RWPE2 (cell line): ENCODE data around the gene FPR1.
"Not testable (repeated sequence)": the region's sequence is repeated elsewhere in the genome, so short reads cannot be mapped to it uniquely, and the experiment has no call there.

Source experiments
- ATAC-seq: fragments of 200-7000 bp; cut with Tn5 transposase; 3 replicates; pipeline ENCODE4 v1.9.1; 2021; ENCODE audit warnings: low read depth
- DNase-seq: peaks from one replicate; pipeline ENCODE4 v3.0.0-alpha.2; 2020; ENCODE audit warnings: low spot score
- H3K27ac ChIP-seq: fragments of 450-650 bp; 2 replicates; pipeline ENCODE4 v1.5.1; 2017; ENCODE audit warnings: mild to moderate bottlenecking; ENCODE audit not compliant: poor library complexity, severe bottlenecking
- H3K27me3 ChIP-seq: fragments of 250-450 bp; sonication (Bioruptor Pico); 2 replicates; pipeline ENCODE4 v1.5.1; 2021; ENCODE audit warnings: mild to moderate bottlenecking, moderate library complexity; ENCODE audit not compliant: insufficient read depth, poor library complexity, severe bottlenecking
- H3K36me3 ChIP-seq: fragments of 250-450 bp; sonication (Bioruptor Pico); 2 replicates; pipeline ENCODE4 v1.5.1; 2020; ENCODE audit warnings: low read depth, mild to moderate bottlenecking, moderate library complexity
- H3K4me1 ChIP-seq: fragments of 250-450 bp; sonication (Bioruptor Pico); 2 replicates; pipeline ENCODE4 v1.5.1; 2021; ENCODE audit warnings: mild to moderate bottlenecking, moderate library complexity; ENCODE audit not compliant: insufficient read depth, poor library complexity, severe bottlenecking
- H3K4me3 ChIP-seq: fragments of 250-450 bp; sonication (Bioruptor Pico); 2 replicates; pipeline ENCODE4 v1.5.1; 2021; ENCODE audit warnings: mild to moderate bottlenecking, moderate library complexity; ENCODE audit not compliant: severe bottlenecking
- H3K9me3 ChIP-seq: fragments of 250-450 bp; sonication (Bioruptor Pico); 2 replicates; pipeline ENCODE4 v1.5.1; 2021; ENCODE audit warnings: mild to moderate bottlenecking, moderate library complexity; ENCODE audit not compliant: severe bottlenecking
- TF ChIP-seq, protein P1 (sequence below): fragments of 450-650 bp; IDR thresholded peaks from one replicate; pipeline ENCODE4 v1.5.1; 2017; ENCODE audit warnings: mild to moderate bottlenecking, moderate library complexity; ENCODE audit not compliant: poor library complexity, severe bottlenecking

Gene FPR1

GRCh38 chr19:51779703-51780102 lies 28.0 kb upstream of the FPR1 start:
- no peak for DNase-seq
- Histone ChIP-seq H3K36me3 (no peaks in the 10 kb centered on the region), H3K9me3 (no peaks in the 10 kb centered on the region), H3K27ac (no peak overlapping the region), H3K4me1 (no peaks in the 10 kb centered on the region), H3K4me3 (no peak overlapping the region), H3K27me3 (peaks cover 12% of the 10 kb centered on the region)
- ATAC-seq: no peak
- TF ChIP-seq, protein P1, sequence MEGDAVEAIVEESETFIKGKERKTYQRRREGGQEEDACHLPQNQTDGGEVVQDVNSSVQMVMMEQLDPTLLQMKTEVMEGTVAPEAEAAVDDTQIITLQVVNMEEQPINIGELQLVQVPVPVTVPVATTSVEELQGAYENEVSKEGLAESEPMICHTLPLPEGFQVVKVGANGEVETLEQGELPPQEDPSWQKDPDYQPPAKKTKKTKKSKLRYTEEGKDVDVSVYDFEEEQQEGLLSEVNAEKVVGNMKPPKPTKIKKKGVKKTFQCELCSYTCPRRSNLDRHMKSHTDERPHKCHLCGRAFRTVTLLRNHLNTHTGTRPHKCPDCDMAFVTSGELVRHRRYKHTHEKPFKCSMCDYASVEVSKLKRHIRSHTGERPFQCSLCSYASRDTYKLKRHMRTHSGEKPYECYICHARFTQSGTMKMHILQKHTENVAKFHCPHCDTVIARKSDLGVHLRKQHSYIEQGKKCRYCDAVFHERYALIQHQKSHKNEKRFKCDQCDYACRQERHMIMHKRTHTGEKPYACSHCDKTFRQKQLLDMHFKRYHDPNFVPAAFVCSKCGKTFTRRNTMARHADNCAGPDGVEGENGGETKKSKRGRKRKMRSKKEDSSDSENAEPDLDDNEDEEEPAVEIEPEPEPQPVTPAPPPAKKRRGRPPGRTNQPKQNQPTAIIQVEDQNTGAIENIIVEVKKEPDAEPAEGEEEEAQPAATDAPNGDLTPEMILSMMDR: no peak

- H3K27ac ChIP-seq: no peak overlapping the region
- H3K4me3 ChIP-seq: no peak overlapping the region
- no peaks in the 10 kb centered on the region for H3K36me3 ChIP-seq
- ATAC-seq (no peak), DNase-seq (no peak)
- peaks cover 12% of the 10 kb centered on the region for H3K27me3 ChIP-seq
- TF ChIP-seq, protein P1: no peak
- no peaks in the 10 kb centered on the region for H3K9me3 ChIP-seq
- no peaks in the 10 kb centered on the region for H3K4me1 ChIP-seq
These were observed 27.5 kb upstream of the FPR1 start for GRCh38 chr19:51779181-51779580.

GRCh38 chr19:51777570-51778462 lies 26.1 kb upstream of the FPR1 start:
- Histone ChIP-seq H3K27me3 (peaks cover 12% of the 10 kb centered on the region), H3K4me1 (no peaks in the 10 kb centered on the region), H3K9me3 (no peaks in the 10 kb centered on the region), H3K4me3 (no peak overlapping the region), H3K36me3 (no peaks in the 10 kb centered on the region), H3K27ac (no peak overlapping the region)
- DNase-seq (no peak), ATAC-seq (peak; percentile 76; the same call in 2 of the 3 replicates)
- TF ChIP-seq, protein P1: peak; percentile 78

- H3K36me3 ChIP-seq, DNase-seq, H3K4me1 ChIP-seq, H3K9me3 ChIP-seq, ATAC-seq, H3K27ac ChIP-seq, H3K4me3 ChIP-seq: not testable (repeated sequence)
- peaks cover 17% of the 10 kb centered on the region for H3K27me3 ChIP-seq
These were observed 24.9 kb upstream of the FPR1 start for GRCh38 chr19:51776561-51776960.

- TF ChIP-seq, protein P1: peak; percentile 28
- no peak for DNase-seq
- no peaks in the 10 kb centered on the region for H3K9me3 ChIP-seq
- H3K27ac ChIP-seq: no peak overlapping the region
- H3K36me3 ChIP-seq: no peaks in the 10 kb centered on the region
- peaks cover 22% of the 10 kb centered on the region for H3K27me3 ChIP-seq
- no peaks in the 10 kb centered on the region for H3K4me1 ChIP-seq
- no peak overlapping the region for H3K4me3 ChIP-seq
- ATAC-seq: no peak
These were observed 21.3 kb upstream of the FPR1 start for GRCh38 chr19:51772977-51773376.
